ENCODE results near the gene SAMD11. TPM values are rescaled to one million over a fixed set of nuclear protein-coding genes. Genes with fewer than 3 reads are reported as not detected.

Gene SAMD11
- total RNA-seq, 2 experiments from 2014 or later: 0.06 TPM; not detected in 1

DNA sequence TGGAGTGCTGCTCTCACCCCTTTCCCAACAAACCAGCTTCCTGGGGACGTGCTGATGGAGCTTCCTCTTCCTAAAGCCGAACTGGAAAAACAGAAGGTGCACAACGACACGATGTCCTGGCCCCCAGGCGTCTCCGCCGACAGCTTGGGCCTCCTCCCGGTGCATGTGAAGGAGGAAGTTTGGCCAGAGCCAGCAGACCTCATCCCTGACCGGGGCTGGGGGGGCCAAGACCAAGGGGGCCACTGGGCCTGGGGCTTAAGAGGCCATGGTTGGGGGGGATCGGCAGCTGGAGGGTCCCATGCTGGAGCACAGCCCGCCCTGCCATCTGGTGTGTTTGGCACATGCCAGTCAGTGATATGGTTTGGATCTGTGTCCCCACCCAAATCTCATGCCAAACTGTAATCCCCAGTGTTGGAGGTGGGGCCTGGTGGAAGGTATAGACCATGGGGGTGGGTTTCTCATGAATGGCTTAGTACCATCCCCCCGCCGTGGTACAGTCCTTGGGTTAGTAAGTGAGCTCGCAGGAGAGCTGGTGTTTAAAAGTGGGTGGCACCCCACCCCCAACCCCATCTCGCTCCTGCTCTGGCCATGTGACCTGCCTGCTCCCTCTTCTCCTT is 69.8 kb downstream of the SAMD11 start:
- no peaks in the 10 kb centered on the region for H4K20me1 ChIP-seq (ENCODE audit: insufficient read depth, low read length)
- H3K4me2 ChIP-seq (ENCODE audit: low read length): no peak overlapping the region
- H2AFZ ChIP-seq (ENCODE audit: low read length): no peak overlapping the region
- intact Hi-C loops (cut with micrococcal nuclease; ENCODE audit: unreplicated experiment): no loop called here
- H3K9me3 ChIP-seq (ENCODE audit: low read length): no peaks in the 10 kb centered on the region
- no TSS peak for BruUV-seq (replicated peaks)
- H3K27ac ChIP-seq (ENCODE audit: low read depth, low read length, poor library complexity, severe bottlenecking): no peak overlapping the region
- CTCF ChIA-PET (ENCODE audit: unreplicated experiment): no interaction called here
- no peak for DNase-seq (ENCODE audit: low spot score)
- no peak overlapping the region for H3K4me3 ChIP-seq (ENCODE audit: low read depth, low read length, poor library complexity, severe bottlenecking)
- no peaks in the 10 kb centered on the region for H3K36me3 ChIP-seq (ENCODE audit: insufficient read depth, low read length)
- TF ChIP-seq, protein P1, sequence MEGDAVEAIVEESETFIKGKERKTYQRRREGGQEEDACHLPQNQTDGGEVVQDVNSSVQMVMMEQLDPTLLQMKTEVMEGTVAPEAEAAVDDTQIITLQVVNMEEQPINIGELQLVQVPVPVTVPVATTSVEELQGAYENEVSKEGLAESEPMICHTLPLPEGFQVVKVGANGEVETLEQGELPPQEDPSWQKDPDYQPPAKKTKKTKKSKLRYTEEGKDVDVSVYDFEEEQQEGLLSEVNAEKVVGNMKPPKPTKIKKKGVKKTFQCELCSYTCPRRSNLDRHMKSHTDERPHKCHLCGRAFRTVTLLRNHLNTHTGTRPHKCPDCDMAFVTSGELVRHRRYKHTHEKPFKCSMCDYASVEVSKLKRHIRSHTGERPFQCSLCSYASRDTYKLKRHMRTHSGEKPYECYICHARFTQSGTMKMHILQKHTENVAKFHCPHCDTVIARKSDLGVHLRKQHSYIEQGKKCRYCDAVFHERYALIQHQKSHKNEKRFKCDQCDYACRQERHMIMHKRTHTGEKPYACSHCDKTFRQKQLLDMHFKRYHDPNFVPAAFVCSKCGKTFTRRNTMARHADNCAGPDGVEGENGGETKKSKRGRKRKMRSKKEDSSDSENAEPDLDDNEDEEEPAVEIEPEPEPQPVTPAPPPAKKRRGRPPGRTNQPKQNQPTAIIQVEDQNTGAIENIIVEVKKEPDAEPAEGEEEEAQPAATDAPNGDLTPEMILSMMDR (conservative IDR thresholded peaks at IDR 0.05; ENCODE audit: low read length): no peak
- no peak for TF ChIP-seq EZH2phosphoT487 (IDR thresholded peaks at IDR 0.05; ENCODE audit: borderline replicate concordance, low read depth, low read length)
- POLR2A ChIA-PET: no interaction called here
- H3K79me2 ChIP-seq (ENCODE audit: insufficient read depth, low read depth, low read length): no peaks in the 10 kb centered on the region
- H3K4me1 ChIP-seq (ENCODE audit: insufficient read depth, low read length, poor library complexity, severe bottlenecking): no peaks in the 10 kb centered on the region
- H3K9me2 ChIP-seq (ENCODE audit: insufficient read depth, low read length): no peaks in the 10 kb centered on the region

Small RNAs within 50 kb of the gene (small RNA-seq; reads per million reads assigned to genes)
- gene AL645608.4: not detected

Other genes starting within 250 kb of the SAMD11 start
- gene OR4F16, start 237.3 kb upstream of the SAMD11 start, total RNA-seq (2014; rRNA removed; shearing (Covaris generic)): 0.15 TPM in 1 of 2 replicates, not detected in the other
- not detected in 2 replicates for gene OR4F16, start 237.3 kb upstream of the SAMD11 start, total RNA-seq (2022)
- 77.9 and 84.0 TPM in 2 replicates for gene NOC2L, start 35.3 kb downstream of the SAMD11 start, total RNA-seq (2014; rRNA removed; shearing (Covaris generic))
- gene NOC2L, start 35.3 kb downstream of the SAMD11 start, total RNA-seq (2022): 72.1 and 99.0 TPM in 2 replicates
- gene KLHL17, start 36.7 kb downstream of the SAMD11 start, total RNA-seq (2014; rRNA removed; shearing (Covaris generic)): 20.7 and 21.7 TPM in 2 replicates
- 23.3 and 24.2 TPM in 2 replicates for gene KLHL17, start 36.7 kb downstream of the SAMD11 start, total RNA-seq (2022)
- gene PLEKHN1, start 42.6 kb downstream of the SAMD11 start, total RNA-seq (2014; rRNA removed; shearing (Covaris generic)): 0.05 TPM in 1 of 2 replicates, not detected in the other
- not detected in 2 replicates for gene PLEKHN1, start 42.6 kb downstream of the SAMD11 start, total RNA-seq (2022)
- not detected in 2 replicates for gene PERM1, start 58.2 kb downstream of the SAMD11 start, total RNA-seq (2014; rRNA removed; shearing (Covaris generic))
- not detected in 2 replicates for gene PERM1, start 58.2 kb downstream of the SAMD11 start, total RNA-seq (2022)
- not detected in 2 replicates for gene HES4, start 76.2 kb downstream of the SAMD11 start, total RNA-seq (2014; rRNA removed; shearing (Covaris generic))
- gene HES4, start 76.2 kb downstream of the SAMD11 start, total RNA-seq (2022): not detected in 2 replicates
- gene ISG15, start 89.6 kb downstream of the SAMD11 start, total RNA-seq (2014; rRNA removed; shearing (Covaris generic)): 99.9 and 110 TPM in 2 replicates
- 53.4 and 65.4 TPM in 2 replicates for gene ISG15, start 89.6 kb downstream of the SAMD11 start, total RNA-seq (2022)
- 2.2 and 2.7 TPM in 2 replicates for gene AGRN, start 96.2 kb downstream of the SAMD11 start, total RNA-seq (2014; rRNA removed; shearing (Covaris generic))
- gene AGRN, start 96.2 kb downstream of the SAMD11 start, total RNA-seq (2022): 9.1 and 9.8 TPM in 2 replicates
- not detected in 2 replicates for gene RNF223, start 150.4 kb downstream of the SAMD11 start, total RNA-seq (2014; rRNA removed; shearing (Covaris generic))
- gene RNF223, start 150.4 kb downstream of the SAMD11 start, total RNA-seq (2022): not detected in 2 replicates
- gene C1orf159, start 192.2 kb downstream of the SAMD11 start, total RNA-seq (2014; rRNA removed; shearing (Covaris generic)): 13.1 and 27.6 TPM in 2 replicates
- 24.1 and 24.5 TPM in 2 replicates for gene C1orf159, start 192.2 kb downstream of the SAMD11 start, total RNA-seq (2022)
- not detected in 2 replicates for gene TTLL10, start 250.0 kb downstream of the SAMD11 start, total RNA-seq (2014; rRNA removed; shearing (Covaris generic))
- not detected in 2 replicates for gene TTLL10, start 250.0 kb downstream of the SAMD11 start, total RNA-seq (2022)

Data from OCI-LY7 (cell line).